Stimulated activated CD8-positive, alpha-beta memory T cell treated with anti-CD3 and anti-CD28 coated beads, Interleukin-2, amount 100 ng/mL, for 48 hours (primary cell): Measurements from ENCODE around the gene GNB5.
"Not testable (repeated sequence)": the region's sequence is repeated elsewhere in the genome, so short reads cannot be mapped to it uniquely, and the experiment has no call there.

Experiments used
- DNase-seq, 2 donors: peaks; one replicate each; pipeline ENCODE4 v3.0.0-alpha.2; 2020; ENCODE audit warnings: low read depth in 2 of 2

GNB5 gene

DNA sequence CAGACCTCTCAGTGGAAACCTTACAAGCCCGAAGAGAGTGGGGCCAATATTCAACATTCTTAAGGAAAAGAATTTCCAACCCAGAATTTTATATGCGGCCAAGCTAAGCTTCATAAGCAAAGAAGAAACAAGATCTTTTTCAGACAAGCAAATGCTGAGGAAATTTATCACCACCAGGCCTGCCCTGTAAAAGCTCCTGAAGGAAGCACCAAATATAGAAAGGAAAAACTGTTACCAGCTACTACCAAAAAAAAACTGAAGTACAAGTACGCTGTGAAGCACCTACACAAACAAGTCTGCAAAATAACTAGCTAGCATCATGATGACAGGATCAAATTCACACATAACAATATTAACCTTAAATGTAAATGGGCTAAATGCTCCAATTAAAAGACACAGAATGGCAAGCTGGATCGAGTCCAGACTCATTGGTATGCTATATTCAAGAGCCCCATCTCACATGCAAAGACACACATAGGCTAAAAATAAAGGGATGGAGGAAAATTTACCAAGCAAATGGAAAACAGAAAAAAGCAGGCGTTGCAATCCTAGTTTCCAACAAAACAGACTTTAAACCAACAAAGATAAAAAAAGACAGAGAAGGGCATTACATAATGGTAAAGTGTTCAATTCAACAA is 25.6 kb downstream of the GNB5 start:
- DNase-seq, result not testable (repeated sequence)

DNA sequence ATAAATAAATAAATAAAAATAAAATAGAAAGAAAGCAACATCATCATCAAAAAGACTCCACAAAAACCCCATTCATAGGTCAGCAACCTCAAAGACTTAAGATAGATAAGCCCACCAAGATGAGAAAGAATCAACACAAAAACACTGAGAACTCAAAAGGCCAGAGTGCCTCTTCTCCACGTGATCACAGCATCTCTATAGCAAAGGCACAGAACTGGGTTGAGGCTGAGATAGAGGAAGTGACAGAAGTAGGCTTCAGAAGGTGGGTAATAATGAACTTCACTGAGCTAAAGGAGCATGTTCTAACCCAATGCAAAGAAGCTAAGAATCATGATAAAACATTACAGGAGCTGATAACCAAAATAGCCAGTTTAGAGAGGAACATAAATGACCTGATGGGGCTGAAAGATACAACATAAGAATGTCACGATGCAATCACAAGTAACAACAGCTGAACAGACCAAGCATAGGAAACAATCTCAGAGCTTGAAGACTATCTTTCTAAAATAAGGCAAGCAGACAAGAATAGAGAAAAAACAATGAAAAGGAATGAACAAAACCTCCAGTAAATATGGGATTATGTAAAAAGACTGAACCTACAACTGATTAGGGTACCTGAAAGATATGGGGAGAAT is 26.4 kb downstream of the GNB5 start:
- DNase-seq, result no peak

DNA sequence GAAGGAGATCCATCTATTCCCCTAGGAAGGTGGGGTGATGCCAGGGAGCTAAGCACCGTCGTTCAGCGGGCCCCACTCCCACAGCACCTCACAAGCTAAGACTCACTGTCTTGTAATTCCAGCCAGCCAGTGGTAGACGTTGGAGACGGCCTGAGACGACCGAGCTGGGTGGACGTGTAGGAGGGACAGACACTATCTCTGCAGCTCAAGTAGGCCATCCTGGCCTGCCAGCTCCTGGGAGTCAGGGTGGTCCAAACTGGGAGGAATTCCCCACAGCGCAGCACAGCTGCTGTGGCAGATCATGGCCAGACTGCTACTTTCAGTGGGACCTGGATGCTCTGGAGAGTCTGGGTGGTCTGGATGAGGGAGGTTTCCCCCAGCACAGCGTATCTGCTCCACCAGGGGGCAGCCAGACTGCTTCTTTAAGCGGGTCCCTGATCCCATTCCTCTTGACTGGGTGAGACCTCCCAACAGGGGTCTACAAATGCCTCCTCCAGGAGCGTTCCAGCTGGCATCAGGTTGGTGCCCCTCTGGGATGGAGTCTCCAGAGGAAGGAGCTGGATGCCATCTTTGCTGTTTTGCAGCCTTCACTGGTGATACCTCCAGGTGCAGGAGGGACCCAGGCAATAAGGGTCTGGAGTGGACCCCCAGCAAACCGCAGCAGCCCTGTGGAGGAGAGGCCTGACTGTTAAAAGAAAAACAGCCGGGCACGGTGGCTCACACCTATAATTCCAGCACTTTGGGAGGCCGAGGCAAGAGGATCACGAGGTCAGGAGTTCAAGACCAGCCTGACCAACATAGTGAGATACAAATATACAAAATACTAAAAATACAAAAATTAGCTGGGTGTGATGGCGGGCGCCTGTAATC is 27.6 kb downstream of the GNB5 start:
- DNase-seq, result no peak

DNA sequence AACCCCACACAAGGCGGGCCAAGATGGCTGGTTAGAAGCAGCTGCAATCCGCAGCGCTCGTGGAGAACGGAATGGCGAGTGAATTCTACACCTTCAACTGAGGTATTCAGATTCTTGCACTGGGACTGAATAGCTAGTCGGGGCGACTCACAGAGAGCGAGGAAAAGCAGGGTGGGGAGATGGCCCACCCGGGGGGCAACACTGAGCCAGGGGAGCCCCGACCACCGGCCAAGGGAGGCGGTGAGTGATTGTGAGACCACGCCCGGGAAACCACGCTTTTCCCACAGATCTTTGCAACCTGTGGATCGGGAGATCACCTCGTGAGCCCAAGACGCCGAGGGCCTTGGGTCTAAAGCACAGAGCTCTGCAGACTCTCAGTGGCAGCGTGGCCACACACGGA is 28.3 kb downstream of the GNB5 start:
- DNase-seq, result no peak

DNA sequence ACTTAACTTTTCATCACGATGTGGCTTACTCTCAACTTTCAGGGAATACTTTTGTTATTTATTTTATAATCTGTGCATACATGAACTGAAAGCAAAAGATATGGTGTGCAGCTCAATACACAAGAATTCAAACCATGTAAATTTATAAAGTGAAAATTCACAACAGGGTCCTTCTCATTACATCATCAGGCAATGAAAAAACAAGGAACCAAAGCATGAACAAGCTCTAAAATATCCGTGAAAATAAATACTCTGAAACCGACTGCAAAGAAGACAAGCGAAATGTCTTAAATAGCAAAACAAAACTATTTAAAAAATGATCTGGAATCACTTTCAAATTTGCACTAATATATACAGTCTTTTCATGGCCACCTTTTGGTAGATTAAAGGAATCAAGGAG is 28.9 kb downstream of the GNB5 start:
- no peak for DNase-seq

DNA sequence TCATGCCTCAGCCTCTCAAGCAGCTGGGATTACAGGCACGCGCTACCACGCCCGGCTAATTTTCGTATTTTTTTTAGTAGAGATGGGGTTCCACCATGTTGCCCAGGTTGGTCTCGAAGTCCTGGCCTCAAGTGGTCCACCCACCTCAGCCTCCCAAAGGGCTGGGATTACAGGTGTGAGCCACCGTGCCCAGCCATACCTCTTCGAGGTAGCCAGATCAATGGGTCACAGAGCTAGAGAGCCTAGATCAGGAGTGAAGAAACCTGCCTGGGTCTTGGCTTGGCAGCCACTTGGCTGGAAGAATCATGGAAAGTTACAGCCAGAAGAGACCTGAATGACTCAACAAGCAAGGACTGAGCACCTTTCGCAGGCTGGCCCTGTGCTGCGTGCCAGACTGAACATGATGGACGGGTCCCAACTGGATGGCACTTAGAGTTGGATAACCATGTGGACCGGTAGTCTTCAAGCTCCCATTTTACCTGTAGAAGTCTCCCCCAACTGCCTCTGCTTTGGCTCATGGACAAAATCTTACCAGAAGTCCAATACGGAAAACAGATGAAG is 29.7 kb downstream of the GNB5 start:
- DNase-seq, result no peak

DNA sequence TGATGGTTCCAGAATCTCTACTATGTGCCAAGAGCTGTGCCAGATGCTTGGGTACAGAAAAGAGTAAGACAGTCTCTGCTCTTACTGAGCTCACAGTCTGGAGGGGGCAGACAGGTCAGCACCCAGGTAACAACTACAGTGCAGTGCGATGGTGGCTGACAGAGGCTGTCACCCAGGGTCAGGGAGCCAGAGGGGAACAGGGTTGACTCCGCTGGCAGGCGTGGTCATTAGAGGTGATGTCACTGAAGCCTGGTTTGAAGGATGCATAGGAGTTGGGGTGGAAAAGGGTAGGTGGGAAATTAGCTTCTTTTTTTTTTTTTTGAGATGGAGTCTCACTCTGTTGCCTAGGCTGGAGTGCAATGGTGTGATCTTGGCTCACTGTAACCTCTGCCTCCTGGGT is 31.5 kb downstream of the GNB5 start:
- no peak for DNase-seq

DNA sequence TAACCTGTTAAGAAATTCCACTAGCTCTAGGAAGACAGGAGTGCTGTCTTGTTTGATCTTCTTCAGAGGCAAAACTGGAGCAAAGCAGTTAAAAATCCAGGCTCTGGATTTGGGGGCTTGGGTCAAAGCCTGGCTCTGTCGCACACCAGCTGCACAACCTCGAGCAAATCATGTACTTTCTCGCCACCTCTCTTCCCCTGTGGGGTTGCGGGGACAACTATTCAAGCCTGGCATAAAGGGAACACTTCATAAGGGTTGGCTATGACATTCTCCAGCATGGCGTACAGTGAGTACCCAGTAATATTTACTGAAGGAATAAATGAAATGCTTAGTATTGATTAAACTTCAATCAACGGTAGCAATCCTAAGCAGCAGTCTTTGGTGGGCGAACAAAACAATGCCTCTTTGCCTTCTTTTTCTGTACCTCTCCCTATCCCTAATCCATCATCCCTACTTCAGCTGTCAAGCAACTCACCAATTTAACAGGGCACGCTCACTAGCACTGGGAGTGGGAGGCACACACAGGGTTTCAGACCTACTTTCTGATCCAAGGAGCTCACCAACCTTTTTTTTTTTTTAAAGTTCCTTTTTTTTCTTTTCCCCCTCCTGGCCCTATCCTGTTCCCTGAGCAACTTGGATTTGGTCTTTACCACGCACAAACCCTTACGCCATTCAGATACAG is 33.0 kb downstream of the GNB5 start:
- no peak for DNase-seq

DNA sequence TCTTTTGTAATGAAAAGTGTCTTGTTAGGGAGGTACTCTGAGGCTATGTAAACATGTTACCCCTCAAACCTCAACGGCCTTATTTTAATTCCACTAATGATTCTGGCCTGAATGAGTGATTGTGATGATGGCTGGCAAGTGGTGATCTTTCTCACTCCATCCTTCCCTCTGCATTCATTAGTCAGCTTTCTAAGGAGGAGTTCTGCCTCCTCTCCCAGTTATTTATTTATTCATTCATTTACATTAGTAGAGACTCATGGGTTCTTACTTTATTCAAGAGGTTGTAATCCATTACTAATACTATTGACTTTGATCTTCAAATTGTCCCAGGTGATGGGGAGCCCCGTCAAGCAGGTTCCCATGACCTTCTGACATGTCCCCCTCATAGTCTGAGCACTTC is 35.3 kb downstream of the GNB5 start:
- no peak for DNase-seq

DNA sequence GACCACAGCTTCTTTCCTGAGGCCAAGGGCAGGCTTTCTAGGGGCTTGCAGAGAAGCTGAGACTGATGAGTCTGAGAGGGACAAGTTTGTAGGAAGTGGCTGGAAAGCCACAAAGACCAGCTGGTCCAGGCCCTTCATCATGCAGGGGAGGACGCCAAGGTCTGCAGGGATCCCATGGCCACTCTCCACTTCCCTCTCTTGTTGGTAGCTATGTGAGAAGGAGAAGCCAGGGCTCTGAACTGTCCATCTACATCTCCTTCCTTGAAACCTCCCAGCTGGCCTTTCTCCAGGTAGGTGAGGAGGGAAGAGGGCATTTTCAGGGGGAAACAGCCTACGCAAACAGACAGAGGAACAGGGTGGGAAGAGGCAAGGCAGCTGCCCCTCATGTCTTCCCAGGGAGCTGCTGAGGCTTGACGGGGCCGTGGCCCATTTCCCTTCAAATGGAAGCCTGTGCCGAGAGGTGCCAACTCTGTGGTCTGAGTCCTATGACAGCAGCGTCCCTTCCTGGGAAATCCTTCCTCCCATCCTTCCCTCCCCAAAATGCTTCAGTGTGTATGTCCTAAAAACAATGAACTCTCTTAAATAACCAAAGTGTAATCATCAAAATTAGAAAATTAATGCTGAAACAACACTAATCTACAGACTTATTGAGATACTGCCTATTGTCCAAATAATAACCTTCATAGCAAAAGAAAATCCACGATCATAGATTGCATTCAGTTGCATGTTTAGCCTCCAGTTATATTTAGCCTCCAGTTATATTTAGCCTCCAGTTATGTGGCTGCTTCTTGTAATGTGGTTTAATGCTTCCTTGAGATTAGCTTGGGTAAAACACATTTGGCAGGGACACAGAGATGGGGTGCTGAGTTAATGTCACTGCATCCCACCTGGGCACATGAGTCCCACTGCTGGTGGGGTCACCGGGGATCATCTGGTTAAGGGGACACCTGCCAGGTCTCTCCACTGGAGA is 36.0 kb downstream of the GNB5 start:
- DNase-seq, result no peak

DNA sequence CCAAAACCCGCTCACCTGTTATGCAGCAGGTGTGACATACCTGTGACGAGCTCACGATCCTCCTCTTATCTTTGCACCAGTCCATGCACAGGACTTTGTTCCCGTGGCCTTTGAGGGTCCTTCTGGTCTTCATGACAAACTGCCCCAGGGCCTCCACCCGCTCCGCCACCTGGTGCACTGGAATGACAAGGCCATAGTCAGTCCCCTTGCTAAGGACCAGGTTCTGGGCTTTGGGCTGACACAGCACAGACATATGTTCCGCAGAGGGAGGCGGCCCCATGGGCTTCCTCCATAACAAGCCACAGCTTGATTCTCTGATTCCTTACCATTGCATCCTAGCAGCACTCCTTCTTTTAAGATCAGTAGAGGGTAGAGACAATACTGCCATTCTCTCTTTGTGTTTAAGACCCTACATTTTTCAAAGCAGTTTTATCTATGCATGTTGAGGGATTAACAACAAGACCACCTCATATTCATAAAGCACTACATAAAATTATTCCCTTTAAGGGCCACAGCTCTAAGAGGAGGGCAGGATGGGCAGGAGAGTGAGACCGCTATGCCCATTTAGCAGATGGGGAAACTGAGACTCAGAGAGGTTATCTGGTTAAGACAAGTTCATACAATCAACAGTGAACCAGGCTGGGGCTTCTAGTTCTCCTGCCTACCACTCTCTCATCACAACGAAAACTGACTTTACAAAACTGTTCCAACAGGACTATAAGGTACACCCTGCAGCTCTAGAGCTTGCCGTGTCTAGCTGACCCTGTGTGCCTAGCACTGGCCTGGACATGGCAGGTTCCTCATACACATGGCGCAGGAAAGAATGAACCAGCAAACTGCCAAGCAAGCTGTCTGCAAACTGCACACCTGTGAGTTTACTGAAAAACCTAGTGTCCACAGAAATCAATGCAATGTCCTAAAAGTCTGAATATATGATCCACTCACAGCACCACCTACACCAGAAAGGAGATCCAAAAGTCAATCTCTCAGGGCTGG is 37.0 kb downstream of the GNB5 start:
- DNase-seq, result no peak

DNA sequence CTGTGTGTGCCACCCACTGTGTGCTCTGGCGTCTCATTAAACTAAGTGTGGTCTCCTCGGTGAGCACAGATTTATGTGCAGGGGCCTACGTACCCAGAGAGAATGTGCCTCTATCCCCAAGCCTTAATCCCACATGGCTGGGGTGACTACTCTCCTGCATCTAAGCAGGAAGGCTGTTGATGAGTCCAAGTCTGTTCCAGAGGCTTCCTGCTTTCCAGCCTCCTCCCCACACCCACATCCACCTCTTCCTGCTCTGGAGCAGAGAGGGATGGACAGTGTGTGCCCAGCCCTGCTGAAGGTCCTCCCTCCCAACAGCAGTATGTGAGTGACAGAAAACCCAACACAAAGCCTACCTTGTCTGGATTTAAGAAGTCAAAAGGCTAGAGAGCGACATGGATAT is 39.8 kb downstream of the GNB5 start:
- DNase-seq, result no peak

DNA sequence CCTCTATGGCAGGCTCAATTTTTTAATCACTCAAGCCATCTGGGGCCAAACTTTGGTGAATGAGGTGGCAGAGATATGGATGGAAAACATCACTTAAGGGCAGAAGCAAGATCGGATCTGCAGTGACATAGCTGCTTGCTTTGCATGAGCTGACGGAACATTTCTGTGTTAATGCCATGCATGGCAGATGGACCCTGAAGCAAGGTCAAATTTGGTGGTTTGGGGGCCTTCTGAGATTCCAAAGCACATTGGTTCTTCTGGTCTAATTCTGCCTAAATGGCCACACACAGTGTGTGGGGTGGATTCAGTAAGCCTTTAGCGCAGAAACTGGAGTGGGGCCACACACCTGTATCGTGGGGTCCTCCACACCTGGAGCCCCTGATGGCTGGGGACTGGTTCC is 40.3 kb downstream of the GNB5 start:
- no peak for DNase-seq

DNA sequence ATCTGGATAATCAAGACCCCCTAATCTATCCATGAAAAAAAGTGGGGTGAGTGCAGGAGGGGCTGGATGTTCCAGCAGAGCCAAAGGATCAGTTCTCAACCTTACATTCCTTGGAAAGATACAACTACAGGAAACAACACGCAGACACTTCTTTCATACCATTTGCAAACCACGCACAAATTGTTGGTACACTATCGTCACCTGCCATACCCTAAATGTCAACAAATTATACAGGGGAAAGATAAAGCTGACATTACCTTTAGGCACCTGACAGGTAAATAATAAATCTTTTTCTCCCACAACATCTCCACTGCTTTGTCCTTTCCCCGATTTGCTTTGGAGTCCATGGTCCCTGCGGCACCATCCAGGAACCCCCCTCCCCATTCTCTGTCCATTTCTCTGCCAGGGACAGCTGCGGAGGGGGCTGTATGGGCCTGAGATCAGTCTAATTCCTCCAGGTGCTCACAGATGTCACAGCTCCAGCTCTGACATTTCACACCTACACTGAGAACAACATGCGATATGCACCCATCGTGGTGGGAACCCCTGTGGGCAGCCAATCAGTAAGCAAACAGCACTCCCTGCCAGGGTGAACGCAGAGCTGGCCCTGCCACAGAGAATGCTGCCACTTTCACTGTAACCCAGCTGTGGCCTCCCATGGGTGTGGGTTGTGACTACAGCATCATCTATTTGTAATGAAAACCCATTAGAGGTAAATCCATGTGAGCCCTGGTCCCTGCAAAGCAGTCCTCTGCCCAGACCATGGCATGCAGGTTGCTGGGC is 41.0 kb downstream of the GNB5 start:
- no peak for DNase-seq

DNA sequence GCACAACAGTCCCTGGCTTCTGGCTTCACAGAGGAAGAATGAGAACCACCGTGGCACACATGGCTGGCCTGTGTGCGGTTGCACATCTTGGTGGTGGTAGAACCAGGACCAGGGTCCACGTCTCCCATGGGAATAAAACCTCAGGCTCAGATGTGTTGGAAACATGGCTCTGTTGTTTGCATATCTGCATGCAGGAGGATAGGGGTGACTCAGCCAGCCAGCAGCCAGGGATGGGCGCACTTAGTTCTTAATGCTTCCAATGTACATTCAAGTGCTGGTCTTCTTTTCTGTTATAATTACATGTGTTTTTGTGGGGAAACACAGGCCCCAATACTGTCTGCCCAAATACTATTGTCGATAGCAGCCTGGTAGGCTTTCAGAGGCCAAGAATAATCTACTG is 42.8 kb downstream of the GNB5 start:
- DNase-seq, result no peak

DNA sequence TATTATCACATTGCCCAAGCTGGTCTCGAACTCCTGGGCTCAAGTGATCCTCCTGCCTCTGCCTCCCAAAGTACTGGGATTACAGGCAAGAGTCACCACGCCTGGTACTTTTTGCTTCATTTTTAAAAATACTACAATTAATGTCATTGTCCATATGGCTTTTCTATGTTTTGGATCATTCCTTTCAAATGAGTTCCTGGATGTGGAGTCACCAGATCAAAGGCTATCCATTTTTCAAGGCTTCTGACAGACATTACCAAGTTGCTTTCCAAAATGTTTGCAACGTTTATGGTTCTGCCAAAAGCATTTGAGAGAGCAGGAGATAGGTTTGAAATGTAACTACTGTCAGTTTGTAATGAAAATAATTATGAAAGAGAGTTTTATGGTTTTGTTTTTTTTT is 44.4 kb downstream of the GNB5 start:
- no peak for DNase-seq

DNA sequence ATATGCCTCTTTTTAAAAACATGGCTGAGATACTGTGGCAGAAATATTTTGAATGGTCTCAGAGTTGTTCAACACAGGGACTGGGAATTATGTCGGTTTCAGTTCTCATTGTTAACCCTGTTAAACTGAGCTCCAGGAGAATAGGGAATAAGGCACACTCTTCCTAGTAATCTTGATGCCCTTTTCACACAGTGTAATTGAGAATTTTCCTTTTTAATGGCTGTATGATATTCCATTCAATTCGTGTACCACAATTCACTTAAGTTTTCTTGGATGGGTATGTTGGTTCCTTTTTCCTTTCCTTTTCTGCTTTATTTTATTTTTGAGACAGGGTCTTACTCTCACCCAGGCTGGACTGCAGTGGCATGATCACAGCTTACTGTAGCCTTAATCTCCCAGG is 44.9 kb downstream of the GNB5 start:
- DNase-seq, result no peak

DNA sequence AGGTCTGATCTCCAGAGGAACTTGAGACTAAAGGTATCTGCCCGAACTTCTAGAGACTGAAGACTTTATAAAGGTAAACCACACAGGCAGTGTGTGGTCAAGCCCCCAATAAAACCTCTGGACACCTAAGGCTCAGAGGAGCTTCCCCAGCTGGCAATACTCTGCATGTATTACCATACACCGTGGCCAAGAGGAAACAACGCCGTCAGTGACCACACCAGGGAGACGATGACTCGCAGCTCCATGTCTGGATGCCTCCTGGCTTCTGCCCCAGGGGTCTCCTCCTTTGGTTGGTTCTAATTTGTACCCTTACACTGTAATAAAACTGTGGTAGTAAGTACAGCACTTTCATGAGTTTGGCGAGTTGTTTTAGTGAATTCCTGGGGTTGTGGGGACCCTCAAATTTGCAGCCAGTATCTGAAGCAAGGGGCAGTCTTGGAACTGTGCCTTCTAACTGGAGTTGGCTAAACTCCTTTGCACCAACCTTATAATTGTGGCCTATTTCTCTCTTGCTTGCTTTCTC is 46.5 kb downstream of the GNB5 start:
- DNase-seq, result no peak

DNA sequence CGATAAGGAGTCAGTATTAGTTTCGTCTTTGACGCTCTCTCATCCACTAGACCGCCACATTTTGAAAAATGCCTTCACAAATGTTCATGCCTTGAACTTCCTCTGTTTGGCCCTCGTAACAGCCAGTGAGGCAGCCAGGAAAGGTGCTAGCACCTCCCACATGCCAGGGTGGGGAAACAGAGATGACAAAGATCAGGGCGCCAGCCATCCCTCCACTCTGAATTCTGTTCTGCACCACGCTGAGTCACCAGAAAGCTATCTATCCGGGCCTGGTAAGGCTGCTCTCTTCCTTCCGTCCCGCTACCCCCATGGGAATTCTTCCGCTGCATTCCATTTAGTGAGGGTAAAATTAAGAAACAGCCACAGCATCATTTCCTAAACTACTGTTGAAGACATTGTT is 47.3 kb downstream of the GNB5 start:
- no peak for DNase-seq
